ENCODE data around the gene TMPRSS3. TPM values are rescaled to one million over a fixed set of nuclear protein-coding genes. Genes with fewer than 3 reads are reported as not detected.

TMPRSS3 gene
- total RNA-seq, 2 donors from 2014 or later = not detected

DNA sequence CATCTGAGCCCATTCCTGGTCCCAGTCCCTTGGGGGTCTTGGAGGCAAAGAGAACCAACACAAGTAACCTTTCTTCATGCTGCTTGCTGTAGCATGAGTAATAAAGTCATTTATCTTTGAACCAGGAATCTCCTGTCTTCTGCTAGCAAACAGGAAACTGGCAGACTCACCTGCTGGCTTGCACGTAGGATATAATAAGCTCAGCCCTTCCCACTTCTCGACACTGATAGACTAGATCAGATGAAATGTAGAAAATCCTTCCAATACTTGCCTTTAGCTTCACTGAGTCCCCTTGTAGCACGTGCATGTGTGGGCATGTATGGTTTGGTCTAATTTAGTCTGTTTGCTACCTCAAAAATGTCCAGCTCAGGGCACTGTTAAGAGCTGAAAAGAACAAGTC is 38.5 kb downstream of the TMPRSS3 start:
- Histone ChIP-seq H3K36me3 (ENCODE audit: control insufficient read depth, insufficient read depth, low read length) (no peaks in the 10 kb centered on the region), H3K27ac (ENCODE audit: low read depth, low read length) (no peak overlapping the region), H3K4me3 (ENCODE audit: low read length) (no peak overlapping the region), H3K9me3 (ENCODE audit: control insufficient read depth, low read length) (no peaks in the 10 kb centered on the region), H3K9ac (ENCODE audit: extremely low read depth, low read length, poor library complexity, severe bottlenecking) (no peak overlapping the region), H3K27me3 (ENCODE audit: control insufficient read depth, insufficient read depth, low read length, poor library complexity, severe bottlenecking) (no peaks in the 10 kb centered on the region), H3K4me1 (ENCODE audit: control insufficient read depth, insufficient read depth, low read length) (no peaks in the 10 kb centered on the region)
- 90 to 93% methylated on average over 1 to 3 of the region's 3 CpGs for WGBS, 2 experiments (ENCODE audit: insufficient coverage in 1 of 2, insufficient read length in 1 of 2)
- Mint-ChIP-seq H3K27me3 (ENCODE audit: insufficient read depth) (peaks cover 2% of the 10 kb centered on the region), H3K4me1 (no peaks in the 10 kb centered on the region), H3K9me3 (peaks cover 16% of the 10 kb centered on the region), H3K4me3 (no peak overlapping the region), H3K27ac (no peak overlapping the region), H3K36me3 (ENCODE audit: low read depth) (no peaks in the 10 kb centered on the region)
- TF ChIP-seq, protein P1, sequence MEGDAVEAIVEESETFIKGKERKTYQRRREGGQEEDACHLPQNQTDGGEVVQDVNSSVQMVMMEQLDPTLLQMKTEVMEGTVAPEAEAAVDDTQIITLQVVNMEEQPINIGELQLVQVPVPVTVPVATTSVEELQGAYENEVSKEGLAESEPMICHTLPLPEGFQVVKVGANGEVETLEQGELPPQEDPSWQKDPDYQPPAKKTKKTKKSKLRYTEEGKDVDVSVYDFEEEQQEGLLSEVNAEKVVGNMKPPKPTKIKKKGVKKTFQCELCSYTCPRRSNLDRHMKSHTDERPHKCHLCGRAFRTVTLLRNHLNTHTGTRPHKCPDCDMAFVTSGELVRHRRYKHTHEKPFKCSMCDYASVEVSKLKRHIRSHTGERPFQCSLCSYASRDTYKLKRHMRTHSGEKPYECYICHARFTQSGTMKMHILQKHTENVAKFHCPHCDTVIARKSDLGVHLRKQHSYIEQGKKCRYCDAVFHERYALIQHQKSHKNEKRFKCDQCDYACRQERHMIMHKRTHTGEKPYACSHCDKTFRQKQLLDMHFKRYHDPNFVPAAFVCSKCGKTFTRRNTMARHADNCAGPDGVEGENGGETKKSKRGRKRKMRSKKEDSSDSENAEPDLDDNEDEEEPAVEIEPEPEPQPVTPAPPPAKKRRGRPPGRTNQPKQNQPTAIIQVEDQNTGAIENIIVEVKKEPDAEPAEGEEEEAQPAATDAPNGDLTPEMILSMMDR (conservative IDR thresholded peaks at IDR 0.05) = no peak
- no peak for DNase-seq

DNA sequence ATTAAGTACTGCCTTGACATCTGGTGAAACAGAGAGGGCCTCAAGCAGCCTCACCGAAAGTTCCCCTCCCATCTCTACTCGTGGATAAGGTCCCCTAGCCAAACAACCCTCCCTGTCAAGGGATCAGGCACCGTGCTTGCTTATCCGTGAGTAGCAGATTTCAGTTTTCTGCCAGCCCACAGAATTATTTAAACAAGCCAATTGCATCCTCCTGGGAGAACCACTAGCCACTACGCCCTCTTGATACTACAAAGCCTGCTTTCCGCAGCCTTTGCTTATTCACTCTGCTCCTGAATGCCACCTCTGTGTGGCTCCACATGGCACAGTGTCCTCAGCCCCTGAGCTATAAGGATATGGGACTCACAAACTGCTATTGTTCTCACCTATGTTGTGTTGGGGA is 39.2 kb downstream of the TMPRSS3 start:
- no peak overlapping the region for H3K4me3 Mint-ChIP-seq
- TF ChIP-seq, protein P1 (conservative IDR thresholded peaks at IDR 0.05) = no peak
- Histone ChIP-seq H3K4me1 (ENCODE audit: control insufficient read depth, insufficient read depth, low read length) (no peaks in the 10 kb centered on the region), H3K27me3 (ENCODE audit: control insufficient read depth, insufficient read depth, low read length, poor library complexity, severe bottlenecking) (no peaks in the 10 kb centered on the region), H3K9ac (ENCODE audit: extremely low read depth, low read length, poor library complexity, severe bottlenecking) (no peak overlapping the region), H3K36me3 (ENCODE audit: control insufficient read depth, insufficient read depth, low read length) (no peaks in the 10 kb centered on the region), H3K4me3 (ENCODE audit: low read length) (no peak overlapping the region), H3K9me3 (ENCODE audit: control insufficient read depth, low read length) (no peaks in the 10 kb centered on the region), H3K27ac (ENCODE audit: low read depth, low read length) (no peak overlapping the region)
- no peak for DNase-seq
- no peak overlapping the region for H3K27ac Mint-ChIP-seq
- 69 to 83% methylated on average over 5 to 6 of the region's 6 CpGs for WGBS, 2 experiments (ENCODE audit: insufficient coverage in 1 of 2, insufficient read length in 1 of 2)
- H3K36me3 Mint-ChIP-seq (ENCODE audit: low read depth) = no peaks in the 10 kb centered on the region
- H3K27me3 Mint-ChIP-seq (ENCODE audit: insufficient read depth) = peaks cover 2% of the 10 kb centered on the region
- no peaks in the 10 kb centered on the region for H3K4me1 Mint-ChIP-seq
- H3K9me3 Mint-ChIP-seq = peaks cover 16% of the 10 kb centered on the region

DNA sequence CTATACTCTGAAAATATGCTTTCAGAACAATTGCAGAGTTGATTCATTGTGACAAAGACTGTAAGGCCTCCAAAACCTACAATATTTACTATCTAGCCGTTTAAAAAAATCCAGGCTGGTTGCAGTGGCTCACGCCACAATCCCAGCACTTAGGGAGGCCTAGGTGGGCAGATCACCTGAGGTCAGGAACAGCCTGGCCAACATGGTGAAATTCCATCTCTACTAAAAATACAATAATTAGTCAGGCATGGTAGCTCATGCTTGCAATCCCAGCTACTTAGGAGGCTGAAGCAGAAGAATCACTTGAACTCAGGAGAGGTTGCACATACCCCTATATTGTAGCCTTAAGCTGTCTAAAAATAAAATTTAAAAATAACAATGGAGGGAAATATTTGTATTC is 39.8 kb downstream of the TMPRSS3 start:
- Histone ChIP-seq H3K9me3 (ENCODE audit: control insufficient read depth, low read length) (no peaks in the 10 kb centered on the region), H3K4me1 (ENCODE audit: control insufficient read depth, insufficient read depth, low read length) (no peaks in the 10 kb centered on the region), H3K9ac (ENCODE audit: extremely low read depth, low read length, poor library complexity, severe bottlenecking) (no peak overlapping the region), H3K36me3 (ENCODE audit: control insufficient read depth, insufficient read depth, low read length) (no peaks in the 10 kb centered on the region), H3K4me3 (ENCODE audit: low read length) (no peak overlapping the region), H3K27me3 (ENCODE audit: control insufficient read depth, insufficient read depth, low read length, poor library complexity, severe bottlenecking) (no peaks in the 10 kb centered on the region), H3K27ac (ENCODE audit: low read depth, low read length) (no peak overlapping the region)
- Mint-ChIP-seq H3K27ac (no peak overlapping the region), H3K36me3 (ENCODE audit: low read depth) (no peaks in the 10 kb centered on the region), H3K27me3 (ENCODE audit: insufficient read depth) (peaks cover 2% of the 10 kb centered on the region), H3K4me1 (no peaks in the 10 kb centered on the region), H3K9me3 (peaks cover 16% of the 10 kb centered on the region), H3K4me3 (no peak overlapping the region)
- no peak for DNase-seq
- 80 to 95% methylated on average over 2 of the region's 2 CpGs for WGBS, 2 experiments (ENCODE audit: insufficient coverage in 1 of 2, insufficient read length in 1 of 2)
- TF ChIP-seq, protein P1 (conservative IDR thresholded peaks at IDR 0.05) = no peak
